ENCODE data around the gene BBS9.

Gene BBS9

DNA sequence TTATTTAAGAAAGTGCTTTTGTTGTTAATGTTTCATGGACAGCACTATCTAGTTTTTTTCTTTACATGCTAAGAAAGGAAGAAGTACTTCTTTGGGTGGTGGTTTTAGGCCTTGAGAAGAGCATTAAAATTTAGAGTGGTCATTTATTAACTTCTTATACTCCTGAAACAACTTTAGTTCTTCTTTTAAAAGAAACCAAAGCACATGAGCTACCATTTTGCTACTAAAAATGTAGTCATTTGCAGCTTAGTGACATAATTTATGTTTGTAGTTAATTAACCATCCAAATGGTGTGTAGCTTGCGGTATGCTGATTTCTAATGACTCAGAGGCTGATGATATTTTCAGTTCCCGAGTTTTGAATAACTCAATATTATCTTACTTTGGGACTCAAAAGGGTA, 207.5 kb downstream of the BBS9 start:
- H3K4me3 ChIP-seq (ENCODE audit: low read length in 2 of 2) = no peak overlapping the region
- no peak overlapping the region for H3K9ac ChIP-seq (ENCODE audit: low read depth in 1 of 2, low read length in 2 of 2)
- no peaks in the 10 kb centered on the region for H3K27me3 ChIP-seq (ENCODE audit: control insufficient read depth in 2 of 2, insufficient read depth in 2 of 2, low read length in 2 of 2)
- no peaks in the 10 kb centered on the region for H3K9me3 ChIP-seq (ENCODE audit: control insufficient read depth in 2 of 2, low read length in 2 of 2)
- H3K36me3 ChIP-seq (ENCODE audit: control insufficient read depth in 2 of 2, insufficient read depth in 2 of 2, low read length in 2 of 2) = no peaks in the 10 kb centered on the region
- no peaks in the 10 kb centered on the region for H3K4me1 ChIP-seq (ENCODE audit: control insufficient read depth in 2 of 2, insufficient read depth in 2 of 2, low read length in 2 of 2)
- H3K27ac ChIP-seq (ENCODE audit: low read depth in 2 of 2, low read length in 2 of 2) = no peak overlapping the region

- H3K9ac ChIP-seq (ENCODE audit: low read depth in 1 of 2, low read length in 2 of 2) = no peak overlapping the region
- no peaks in the 10 kb centered on the region for H3K4me1 ChIP-seq (ENCODE audit: control insufficient read depth in 2 of 2, insufficient read depth in 2 of 2, low read length in 2 of 2)
- H3K36me3 ChIP-seq (ENCODE audit: control insufficient read depth in 2 of 2, insufficient read depth in 2 of 2, low read length in 2 of 2) = no peaks in the 10 kb centered on the region
- H3K27me3 ChIP-seq (ENCODE audit: control insufficient read depth in 2 of 2, insufficient read depth in 2 of 2, low read length in 2 of 2) = no peaks in the 10 kb centered on the region
- no peak overlapping the region for H3K27ac ChIP-seq (ENCODE audit: low read depth in 2 of 2, low read length in 2 of 2)
- H3K4me3 ChIP-seq (ENCODE audit: low read length in 2 of 2) = no peak overlapping the region
- H3K9me3 ChIP-seq (ENCODE audit: control insufficient read depth in 2 of 2, low read length in 2 of 2) = no peaks in the 10 kb centered on the region
Measured at GRCh38 chr7:33339074-33339790, 209.9 kb downstream of the BBS9 start.

DNA sequence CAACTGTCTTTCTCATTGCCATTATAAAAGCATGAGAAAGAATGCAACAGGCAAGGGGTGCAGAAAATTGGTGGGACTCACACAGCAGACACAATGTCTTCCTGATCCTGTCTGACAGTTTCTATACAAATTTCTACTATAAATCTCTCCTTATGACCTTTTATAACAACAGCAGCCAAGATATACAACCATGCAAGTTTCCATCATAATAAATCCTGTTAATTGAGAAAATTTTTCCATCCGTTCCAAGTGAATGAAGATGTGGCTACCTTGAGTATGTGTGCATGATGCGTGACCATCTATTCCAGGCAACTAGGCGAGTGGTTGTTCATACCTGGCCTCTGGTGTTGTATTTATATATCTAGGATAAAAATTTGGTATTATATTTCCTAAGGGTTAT, 216.7 kb downstream of the BBS9 start:
- Histone ChIP-seq H3K36me3 (ENCODE audit: control insufficient read depth in 2 of 2, insufficient read depth in 2 of 2, low read length in 2 of 2) (no peaks in the 10 kb centered on the region), H3K9ac (ENCODE audit: low read depth in 1 of 2, low read length in 2 of 2) (no peak overlapping the region), H3K27ac (ENCODE audit: low read depth in 2 of 2, low read length in 2 of 2) (no peak overlapping the region), H3K9me3 (ENCODE audit: control insufficient read depth in 2 of 2, low read length in 2 of 2) (no peaks in the 10 kb centered on the region), H3K4me1 (ENCODE audit: control insufficient read depth in 2 of 2, insufficient read depth in 2 of 2, low read length in 2 of 2) (no peaks in the 10 kb centered on the region), H3K27me3 (ENCODE audit: control insufficient read depth in 2 of 2, insufficient read depth in 2 of 2, low read length in 2 of 2) (no peaks in the 10 kb centered on the region), H3K4me3 (ENCODE audit: low read length in 2 of 2) (no peak overlapping the region)

- Histone ChIP-seq H3K9ac (ENCODE audit: low read depth in 1 of 2, low read length in 2 of 2) (no peak overlapping the region), H3K4me3 (ENCODE audit: low read length in 2 of 2) (no peak overlapping the region), H3K27me3 (ENCODE audit: control insufficient read depth in 2 of 2, insufficient read depth in 2 of 2, low read length in 2 of 2) (no peaks in the 10 kb centered on the region), H3K9me3 (ENCODE audit: control insufficient read depth in 2 of 2, low read length in 2 of 2) (no peaks in the 10 kb centered on the region), H3K4me1 (ENCODE audit: control insufficient read depth in 2 of 2, insufficient read depth in 2 of 2, low read length in 2 of 2) (no peaks in the 10 kb centered on the region), H3K27ac (ENCODE audit: low read depth in 2 of 2, low read length in 2 of 2) (no peak overlapping the region), H3K36me3 (ENCODE audit: control insufficient read depth in 2 of 2, insufficient read depth in 2 of 2, low read length in 2 of 2) (no peaks in the 10 kb centered on the region)
Measured at GRCh38 chr7:33350577-33350976, 221.2 kb downstream of the BBS9 start.

DNA sequence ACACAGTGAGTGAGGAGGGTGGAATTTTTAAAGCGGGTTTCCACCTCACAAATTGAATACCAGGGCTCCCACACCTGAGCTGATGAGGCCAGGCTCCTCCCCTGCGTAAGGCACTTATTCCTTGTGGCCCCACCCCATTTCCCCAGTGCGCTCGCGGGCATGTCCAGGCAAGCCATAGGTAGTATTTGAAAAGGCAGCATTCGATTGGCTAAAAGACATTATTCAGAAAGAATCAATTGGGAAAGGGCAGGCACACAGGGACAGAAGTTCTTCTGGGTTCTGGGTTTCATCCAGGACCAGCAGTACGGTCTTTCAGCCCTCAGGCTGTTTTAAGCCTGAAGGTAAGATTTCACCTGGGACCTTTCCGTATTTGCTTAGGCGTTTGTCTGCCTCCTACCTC, 222.3 kb downstream of the BBS9 start:
- Histone ChIP-seq H3K27ac (ENCODE audit: low read depth in 2 of 2, low read length in 2 of 2) (no peak overlapping the region), H3K4me1 (ENCODE audit: control insufficient read depth in 2 of 2, insufficient read depth in 2 of 2, low read length in 2 of 2) (no peaks in the 10 kb centered on the region), H3K27me3 (ENCODE audit: control insufficient read depth in 2 of 2, insufficient read depth in 2 of 2, low read length in 2 of 2) (no peaks in the 10 kb centered on the region), H3K9ac (ENCODE audit: low read depth in 1 of 2, low read length in 2 of 2) (no peak overlapping the region), H3K4me3 (ENCODE audit: low read length in 2 of 2) (no peak overlapping the region), H3K9me3 (ENCODE audit: control insufficient read depth in 2 of 2, low read length in 2 of 2) (no peaks in the 10 kb centered on the region), H3K36me3 (ENCODE audit: control insufficient read depth in 2 of 2, insufficient read depth in 2 of 2, low read length in 2 of 2) (no peaks in the 10 kb centered on the region)

- H3K4me3 ChIP-seq (ENCODE audit: low read length in 2 of 2) = no peak overlapping the region
- H3K27me3 ChIP-seq (ENCODE audit: control insufficient read depth in 2 of 2, insufficient read depth in 2 of 2, low read length in 2 of 2) = no peaks in the 10 kb centered on the region
- H3K9me3 ChIP-seq (ENCODE audit: control insufficient read depth in 2 of 2, low read length in 2 of 2) = no peaks in the 10 kb centered on the region
- no peak overlapping the region for H3K27ac ChIP-seq (ENCODE audit: low read depth in 2 of 2, low read length in 2 of 2)
- H3K36me3 ChIP-seq (ENCODE audit: control insufficient read depth in 2 of 2, insufficient read depth in 2 of 2, low read length in 2 of 2) = no peaks in the 10 kb centered on the region
- H3K4me1 ChIP-seq (ENCODE audit: control insufficient read depth in 2 of 2, insufficient read depth in 2 of 2, low read length in 2 of 2) = no peaks in the 10 kb centered on the region
- H3K9ac ChIP-seq (ENCODE audit: low read depth in 1 of 2, low read length in 2 of 2) = no peak overlapping the region
Measured at GRCh38 chr7:33354201-33354600, 224.8 kb downstream of the BBS9 start.

GRCh38 chr7:33355386-33355785, 226.0 kb downstream of the BBS9 start:
- Histone ChIP-seq H3K9ac (ENCODE audit: low read depth in 1 of 2, low read length in 2 of 2) (no peak overlapping the region), H3K9me3 (ENCODE audit: control insufficient read depth in 2 of 2, low read length in 2 of 2) (no peaks in the 10 kb centered on the region), H3K4me1 (ENCODE audit: control insufficient read depth in 2 of 2, insufficient read depth in 2 of 2, low read length in 2 of 2) (no peaks in the 10 kb centered on the region), H3K4me3 (ENCODE audit: low read length in 2 of 2) (no peak overlapping the region), H3K27ac (ENCODE audit: low read depth in 2 of 2, low read length in 2 of 2) (no peak overlapping the region), H3K27me3 (ENCODE audit: control insufficient read depth in 2 of 2, insufficient read depth in 2 of 2, low read length in 2 of 2) (no peaks in the 10 kb centered on the region), H3K36me3 (ENCODE audit: control insufficient read depth in 2 of 2, insufficient read depth in 2 of 2, low read length in 2 of 2) (no peaks in the 10 kb centered on the region)

DNA sequence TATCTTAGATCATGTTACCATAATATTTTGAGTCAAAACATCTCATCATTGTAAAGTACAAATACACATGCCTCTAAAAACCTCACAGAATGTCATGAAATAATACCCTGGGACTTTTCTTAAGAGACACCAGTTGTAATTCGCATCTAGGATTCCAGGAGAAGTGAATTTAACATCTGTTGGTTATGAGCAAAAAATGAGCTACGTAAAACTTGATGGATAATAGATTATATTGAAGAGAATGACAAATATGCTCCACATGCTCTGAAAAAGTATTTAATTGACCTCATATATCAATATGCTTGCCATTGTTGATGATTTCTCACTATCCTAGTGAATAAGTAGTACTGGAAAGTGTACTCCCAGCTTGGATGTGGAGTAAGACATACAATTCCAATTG, 227.0 kb downstream of the BBS9 start:
- Histone ChIP-seq H3K4me1 (ENCODE audit: control insufficient read depth in 2 of 2, insufficient read depth in 2 of 2, low read length in 2 of 2) (no peaks in the 10 kb centered on the region), H3K4me3 (ENCODE audit: low read length in 2 of 2) (no peak overlapping the region), H3K27ac (ENCODE audit: low read depth in 2 of 2, low read length in 2 of 2) (no peak overlapping the region), H3K27me3 (ENCODE audit: control insufficient read depth in 2 of 2, insufficient read depth in 2 of 2, low read length in 2 of 2) (no peaks in the 10 kb centered on the region), H3K9ac (ENCODE audit: low read depth in 1 of 2, low read length in 2 of 2) (no peak overlapping the region), H3K36me3 (ENCODE audit: control insufficient read depth in 2 of 2, insufficient read depth in 2 of 2, low read length in 2 of 2) (no peaks in the 10 kb centered on the region), H3K9me3 (ENCODE audit: control insufficient read depth in 2 of 2, low read length in 2 of 2) (no peaks in the 10 kb centered on the region)

DNA sequence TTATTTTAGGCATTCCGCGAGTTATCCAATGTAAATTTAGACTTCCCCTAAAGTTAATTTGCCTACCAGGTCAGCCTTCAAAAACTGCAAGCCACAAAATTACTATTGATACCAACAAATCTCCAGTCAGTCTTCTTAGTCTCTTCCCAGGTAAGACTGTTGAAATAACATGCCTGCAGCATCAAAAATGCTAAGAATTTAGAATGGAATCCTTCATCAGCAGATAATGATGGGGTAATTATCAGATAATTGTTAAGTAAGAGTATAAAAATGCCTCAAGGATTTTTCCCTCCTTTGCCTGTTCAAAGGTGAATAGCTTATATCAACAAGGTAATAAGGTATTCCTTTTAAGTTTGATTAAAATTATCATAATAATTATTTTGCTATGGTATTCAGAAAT, 228.5 kb downstream of the BBS9 start:
- no peaks in the 10 kb centered on the region for H3K9me3 ChIP-seq (ENCODE audit: control insufficient read depth in 2 of 2, low read length in 2 of 2)
- H3K4me1 ChIP-seq (ENCODE audit: control insufficient read depth in 2 of 2, insufficient read depth in 2 of 2, low read length in 2 of 2) = no peaks in the 10 kb centered on the region
- no peak overlapping the region for H3K9ac ChIP-seq (ENCODE audit: low read depth in 1 of 2, low read length in 2 of 2)
- no peaks in the 10 kb centered on the region for H3K27me3 ChIP-seq (ENCODE audit: control insufficient read depth in 2 of 2, insufficient read depth in 2 of 2, low read length in 2 of 2)
- H3K27ac ChIP-seq (ENCODE audit: low read depth in 2 of 2, low read length in 2 of 2) = no peak overlapping the region
- no peak overlapping the region for H3K4me3 ChIP-seq (ENCODE audit: low read length in 2 of 2)
- no peaks in the 10 kb centered on the region for H3K36me3 ChIP-seq (ENCODE audit: control insufficient read depth in 2 of 2, insufficient read depth in 2 of 2, low read length in 2 of 2)

DNA sequence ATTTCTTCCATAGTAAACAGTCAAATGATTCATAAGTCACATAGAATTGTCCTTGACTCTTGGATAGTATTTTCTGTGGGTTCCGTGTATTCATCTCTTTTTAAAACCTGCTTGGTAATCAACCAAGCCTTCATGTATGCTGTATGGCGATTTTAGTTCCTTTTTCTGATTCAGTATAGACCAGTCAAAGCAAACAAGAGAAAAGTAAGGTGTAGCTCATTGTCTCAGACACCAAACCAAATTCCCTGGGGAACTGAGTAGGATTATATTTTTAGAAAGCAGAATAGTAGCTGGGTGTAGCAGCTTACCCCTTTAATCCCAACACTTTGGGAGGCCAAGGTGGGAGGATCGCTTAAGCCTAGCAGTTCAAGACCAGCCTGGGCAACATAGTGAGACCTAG, 240.5 kb downstream of the BBS9 start:
- Histone ChIP-seq H3K4me1 (ENCODE audit: control insufficient read depth in 2 of 2, insufficient read depth in 2 of 2, low read length in 2 of 2) (no peaks in the 10 kb centered on the region), H3K9me3 (ENCODE audit: control insufficient read depth in 2 of 2, low read length in 2 of 2) (no peaks in the 10 kb centered on the region), H3K9ac (ENCODE audit: low read depth in 1 of 2, low read length in 2 of 2) (no peak overlapping the region), H3K27me3 (ENCODE audit: control insufficient read depth in 2 of 2, insufficient read depth in 2 of 2, low read length in 2 of 2) (no peaks in the 10 kb centered on the region), H3K4me3 (ENCODE audit: low read length in 2 of 2) (no peak overlapping the region), H3K36me3 (ENCODE audit: control insufficient read depth in 2 of 2, insufficient read depth in 2 of 2, low read length in 2 of 2) (no peaks in the 10 kb centered on the region), H3K27ac (ENCODE audit: low read depth in 2 of 2, low read length in 2 of 2) (no peak overlapping the region)

- Histone ChIP-seq H3K9ac (ENCODE audit: low read depth in 1 of 2, low read length in 2 of 2) (no peak overlapping the region), H3K27ac (ENCODE audit: low read depth in 2 of 2, low read length in 2 of 2) (no peak overlapping the region), H3K27me3 (ENCODE audit: control insufficient read depth in 2 of 2, insufficient read depth in 2 of 2, low read length in 2 of 2) (no peaks in the 10 kb centered on the region), H3K9me3 (ENCODE audit: control insufficient read depth in 2 of 2, low read length in 2 of 2) (no peaks in the 10 kb centered on the region), H3K36me3 (ENCODE audit: control insufficient read depth in 2 of 2, insufficient read depth in 2 of 2, low read length in 2 of 2) (no peaks in the 10 kb centered on the region), H3K4me1 (ENCODE audit: control insufficient read depth in 2 of 2, insufficient read depth in 2 of 2, low read length in 2 of 2) (no peaks in the 10 kb centered on the region), H3K4me3 (ENCODE audit: low read length in 2 of 2) (no peak overlapping the region)
Measured at GRCh38 chr7:33373195-33373594, 243.8 kb downstream of the BBS9 start.

Data from mucosa of rectum (tissue), 2 donors.